AG08395 (cell line): ENCODE measurements around the gene CD248.
A peak's percentile ranks its signal among the peaks of the same experiment; 100 is the strongest.
"Not testable (repeated sequence)": the region's sequence is repeated elsewhere in the genome, so short reads cannot be mapped to it uniquely, and the experiment has no call there.

Experiments used
- DNase-seq: peaks from one replicate; pipeline ENCODE4 v3.0.0; 2012; ENCODE audit warnings: mixed read lengths, low spot score

The CD248 gene

GRCh38 chr11:66316849-66317251, at the start of gene CD248:
CD248 (minus strand) TSS chr11:66317044; CDS start chr11:66317027, 17 bp downstream.
- peak; percentile 72 for DNase-seq

- DNase-seq = no peak
Measured at GRCh38 chr11:66365711-66366619, 49.1 kb upstream of the CD248 start.

GRCh38 chr11:66365166-66365565, 48.3 kb upstream of the CD248 start:
- no peak for DNase-seq

GRCh38 chr11:66363805-66364535, 47.1 kb upstream of the CD248 start:
- DNase-seq = no peak

- no peak for DNase-seq
Measured at GRCh38 chr11:66363187-66363601, 46.4 kb upstream of the CD248 start.

- DNase-seq = no peak
Measured at GRCh38 chr11:66362481-66363147, 45.8 kb upstream of the CD248 start.

GRCh38 chr11:66361502-66361941, 44.7 kb upstream of the CD248 start:
- no peak for DNase-seq

GRCh38 chr11:66360406-66361073, 43.7 kb upstream of the CD248 start:
- DNase-seq = no peak

- no peak for DNase-seq
Measured at GRCh38 chr11:66359662-66360087, 42.8 kb upstream of the CD248 start.

- DNase-seq = not testable (repeated sequence)
Measured at GRCh38 chr11:66350560-66351235, 33.9 kb upstream of the CD248 start.

GRCh38 chr11:66349084-66349386, 32.2 kb upstream of the CD248 start:
- no peak for DNase-seq

- peak; percentile 80 for DNase-seq
Measured at GRCh38 chr11:66347425-66348276, 30.8 kb upstream of the CD248 start, which contains the start of gene B4GAT1. B4GAT1 (minus strand) TSS chr11:66347629; CDS start chr11:66347545, 84 bp downstream.

- no peak for DNase-seq
Measured at GRCh38 chr11:66346476-66347424, 29.9 kb upstream of the CD248 start.

GRCh38 chr11:66345316-66345649, 28.4 kb upstream of the CD248 start:
- no peak for DNase-seq

GRCh38 chr11:66344550-66345315, 27.9 kb upstream of the CD248 start, which contains the start of gene BRMS1:
BRMS1 (minus strand) TSS chr11:66345104; CDS start chr11:66342234, 2,870 bp downstream.
- DNase-seq = peak; percentile 96

- no peak for DNase-seq
Measured at GRCh38 chr11:66343176-66343575, 26.3 kb upstream of the CD248 start.

GRCh38 chr11:66341502-66342126, 24.8 kb upstream of the CD248 start:
- no peak for DNase-seq
